T47D (cell line): ENCODE results near the gene JAGN1.
A peak's percentile ranks its signal among the peaks of the same experiment; 100 is the strongest.
"Not testable (repeated sequence)": the region's sequence is repeated elsewhere in the genome, so short reads cannot be mapped to it uniquely, and the experiment has no call there.

Experiments used
- DNase-seq, 2 experiments: peaks; one replicate each; pipeline versions ENCODE4 v3.0.0 to v3.0.0-alpha.2; 2011 to 2012; ENCODE audit warnings: low read depth in 1 of 2, low spot score in 1 of 2
- JUND ChIP-seq: IDR thresholded peaks from 2 replicates; pipeline ENCODE4 v1.6.1; 2012; ENCODE audit warnings: low read depth
- in situ Hi-C: cut with HindIII; loops from 2 replicates; pipeline ENCODE4 v1.10.0; 2016; ENCODE audit warnings: low sequenced_read_pairs, low pct_unique_long_range_greater_than_20kb

JAGN1 gene

DNA sequence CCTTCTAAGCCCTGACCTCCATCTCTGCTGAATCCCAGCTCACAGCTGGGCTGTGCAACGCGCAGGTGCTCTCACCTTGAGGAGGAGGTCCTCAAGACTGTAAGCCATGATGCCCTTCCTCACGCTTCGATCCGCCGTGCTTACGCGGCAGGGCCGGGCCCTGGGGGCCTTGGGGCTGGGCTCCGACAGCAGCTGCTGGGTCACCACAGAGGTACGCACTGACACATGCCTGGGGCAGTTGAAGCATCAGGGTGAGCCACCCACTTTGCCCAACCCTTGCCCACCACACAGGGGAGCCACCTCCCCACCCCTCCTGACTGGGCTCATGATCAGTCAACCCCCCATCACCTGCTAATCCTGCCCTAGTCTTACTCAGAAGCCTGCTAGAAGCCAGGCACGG lies 13.4 kb upstream of the JAGN1 start:
- in situ Hi-C loops: no loop called here
- TF ChIP-seq JUND: no peak
- no peak for DNase-seq

DNA sequence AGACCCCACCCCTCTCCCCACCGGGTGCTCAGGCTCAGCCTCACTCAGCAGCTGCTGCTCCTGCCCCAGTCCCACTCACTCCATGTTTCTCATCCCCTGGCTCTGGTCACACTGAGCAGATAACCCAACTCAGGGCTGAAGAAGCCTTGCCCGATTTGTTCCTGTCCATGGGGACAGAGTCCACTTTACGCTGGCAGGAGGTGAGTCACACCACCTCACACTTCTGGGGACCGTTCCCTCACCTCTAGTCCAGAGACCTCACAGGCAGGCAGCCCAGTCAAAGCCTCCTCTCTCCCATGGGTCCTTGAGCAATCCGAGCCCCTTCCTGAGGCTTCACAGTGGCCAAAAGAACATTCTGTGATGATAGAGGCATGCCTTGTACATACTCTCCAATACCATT lies 11.7 kb upstream of the JAGN1 start:
- TF ChIP-seq JUND: no peak
- in situ Hi-C loops: no loop called here
- no peak for DNase-seq

DNA sequence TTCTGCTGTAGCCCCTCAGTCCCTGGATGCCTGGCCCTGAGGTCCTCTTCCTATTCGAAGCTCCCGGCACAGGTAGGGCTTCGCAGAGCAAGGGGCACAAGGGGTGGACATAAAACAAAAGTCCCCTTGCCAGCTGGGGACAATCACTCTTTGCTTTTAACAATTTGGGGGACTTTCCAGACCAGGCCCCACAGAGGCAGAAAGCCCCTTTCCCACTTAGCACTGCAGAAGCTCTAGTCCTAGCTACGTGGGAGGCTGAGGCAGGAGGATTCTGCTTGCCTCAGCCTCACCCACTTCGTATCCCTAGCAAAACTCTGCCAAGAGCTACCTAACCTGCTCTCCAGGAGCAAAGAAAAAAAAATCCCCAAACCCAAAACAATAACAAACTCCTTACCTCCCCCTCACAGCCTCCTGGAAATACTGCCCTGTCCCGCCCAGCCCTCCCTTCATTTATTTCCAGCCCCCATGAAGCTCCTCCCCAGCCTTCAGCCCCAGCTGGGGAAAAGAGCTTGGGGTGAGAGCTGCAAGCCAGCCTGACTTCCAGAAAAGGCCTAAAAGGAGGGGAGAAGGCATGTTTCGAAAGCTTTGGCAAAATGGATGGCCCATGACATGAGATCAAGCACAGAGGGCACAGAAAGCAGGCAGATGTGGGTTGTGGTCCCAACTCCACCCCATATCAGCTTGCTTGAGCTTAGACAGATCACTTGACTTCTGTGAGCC lies 10.4 kb upstream of the JAGN1 start, which contains the start of gene CIDEC:
Gene CIDEC (minus strand): TSS at position 424 of the 720 bp plus-strand sequence. CDS start 1,767 bp downstream, outside the sequence.
- in situ Hi-C loops: no loop called here
- no peak for TF ChIP-seq JUND
- DNase-seq: no peak

DNA sequence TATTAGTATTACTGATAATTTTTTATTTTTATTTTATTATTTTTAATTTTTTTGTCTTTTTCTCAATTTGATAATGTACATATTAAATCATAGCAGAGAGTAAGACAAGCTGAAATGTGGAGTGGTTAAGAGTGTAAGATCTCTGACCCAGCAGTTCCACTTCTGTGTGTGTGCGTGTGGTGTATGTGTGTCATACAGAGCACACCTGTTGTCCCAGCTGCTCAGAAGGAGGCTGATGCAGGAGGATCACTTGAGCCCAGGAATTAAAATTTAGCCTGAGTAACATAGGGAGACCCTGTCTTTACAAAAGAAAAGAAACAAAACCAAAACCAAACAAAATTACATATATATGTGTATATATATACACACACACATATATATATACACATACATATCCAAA lies 9.0 kb upstream of the JAGN1 start:
- DNase-seq: no peak
- no peak for TF ChIP-seq JUND
- in situ Hi-C loops: no loop called here

DNA sequence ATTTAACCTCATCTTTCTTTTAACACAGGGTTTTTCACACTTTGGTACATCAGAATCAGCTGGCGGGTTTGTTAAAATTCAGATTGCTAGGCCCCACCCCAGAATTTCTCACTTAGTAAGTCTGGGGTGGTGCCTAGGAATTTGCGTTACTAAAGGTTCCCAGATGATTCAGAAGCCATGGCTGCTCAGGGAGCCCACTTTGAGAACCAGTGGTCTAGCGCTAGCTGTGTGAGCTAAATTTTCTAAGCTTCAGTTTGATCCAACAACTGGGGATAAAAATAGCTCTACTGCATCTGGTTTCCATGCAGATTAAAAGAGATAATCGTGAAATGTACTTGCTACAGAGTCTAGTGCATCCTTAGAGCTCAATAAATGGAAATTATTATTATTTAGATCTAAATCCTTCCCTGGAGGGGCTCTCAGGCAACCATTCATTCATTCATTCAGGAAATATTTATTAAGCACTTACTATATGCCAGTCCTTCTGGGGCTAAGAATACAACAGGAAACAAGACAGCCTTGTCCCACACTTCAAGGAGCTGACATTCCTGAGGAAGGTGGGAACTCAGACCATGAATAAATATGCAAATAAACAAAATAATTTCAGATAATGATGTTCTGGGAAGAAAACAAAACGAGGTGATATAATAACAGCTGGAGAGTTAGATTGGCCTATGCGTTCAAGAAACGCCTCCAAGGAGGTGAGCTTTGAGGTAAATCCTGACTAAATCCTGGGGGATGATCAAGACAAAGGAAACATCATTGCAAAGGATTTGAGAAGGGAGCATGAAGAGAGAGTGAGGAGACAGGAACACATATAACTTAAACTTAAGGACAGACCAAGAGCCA lies 6.5 kb upstream of the JAGN1 start:
- in situ Hi-C loops: no loop called here
- no peak for DNase-seq
- TF ChIP-seq JUND: no peak

DNA sequence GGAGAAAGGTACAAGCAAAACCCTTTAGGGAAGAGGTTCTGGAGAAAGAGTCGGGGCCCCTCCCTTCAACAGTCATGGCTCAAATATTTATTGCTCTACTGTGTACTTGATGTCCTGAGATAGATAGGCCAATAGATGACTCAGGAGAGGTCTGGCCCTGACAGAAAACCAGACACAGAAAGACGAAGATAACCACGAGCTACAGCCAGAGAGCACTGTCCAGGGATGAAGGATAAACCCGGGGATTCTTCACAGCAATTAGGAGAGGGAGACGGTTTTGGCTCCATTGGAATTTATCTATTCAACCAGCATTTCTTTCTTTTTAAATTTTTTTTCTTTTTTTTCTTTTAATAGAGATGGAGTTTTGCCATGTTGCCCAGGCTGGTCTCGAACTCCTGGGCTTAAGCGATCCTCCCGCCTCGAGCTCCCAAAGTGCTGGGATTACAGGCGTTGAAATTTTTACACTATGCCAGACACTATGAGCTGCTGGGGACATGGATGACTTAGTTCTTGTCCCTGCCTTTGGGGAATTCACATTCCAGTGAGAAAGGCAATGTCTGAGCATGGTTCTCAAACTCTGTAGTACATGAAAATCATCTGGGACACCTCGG lies 5.8 kb upstream of the JAGN1 start:
- peak in 1 of 2 experiments; percentile 16 for DNase-seq
- in situ Hi-C loops: no loop called here
- TF ChIP-seq JUND: 0 out of 2 replicates have a peak, but pooled peaks have one; percentile 32

DNA sequence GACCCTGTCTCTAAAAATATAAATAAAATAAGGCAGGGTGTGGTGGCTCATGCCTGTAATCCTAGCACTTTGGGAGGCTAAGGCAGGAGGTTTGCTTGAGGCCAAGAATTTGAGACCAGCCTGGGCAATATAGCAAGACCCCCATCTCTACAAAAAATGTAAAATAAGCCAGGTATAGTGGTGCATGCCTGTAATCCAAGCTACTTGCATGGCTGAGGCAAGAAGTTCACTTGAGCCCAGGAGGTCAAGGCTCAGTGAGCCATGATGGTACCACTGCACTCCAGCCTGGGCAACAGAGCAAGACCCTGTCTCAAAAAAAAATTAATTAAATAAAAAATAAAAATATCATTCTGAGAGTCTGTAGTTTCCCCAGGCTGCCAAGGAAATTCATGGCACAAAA lies 4.1 kb upstream of the JAGN1 start:
- TF ChIP-seq JUND: no peak
- no peak for DNase-seq
- in situ Hi-C loops: no loop called here

DNA sequence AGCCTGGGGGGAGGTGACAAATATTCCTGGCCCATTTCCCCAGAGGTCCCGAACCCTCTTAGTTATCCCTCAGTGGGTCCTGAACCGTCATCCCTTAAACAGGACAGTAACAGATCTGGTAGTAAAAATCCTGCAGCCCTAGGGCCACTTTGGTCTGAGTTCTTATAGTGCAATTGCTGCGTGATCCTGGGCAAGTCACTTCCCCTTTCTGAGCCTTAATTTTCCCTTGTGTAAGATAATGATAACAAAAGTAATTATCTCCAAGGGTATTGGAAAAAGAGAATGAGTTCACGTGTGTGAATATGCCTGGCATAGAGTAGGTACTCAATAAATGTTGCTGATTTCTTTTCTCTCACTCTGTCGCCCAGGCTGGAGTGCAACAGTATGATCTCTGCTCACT lies 2.9 kb upstream of the JAGN1 start:
- in situ Hi-C loops: no loop called here
- no peak for TF ChIP-seq JUND
- no peak for DNase-seq

DNA sequence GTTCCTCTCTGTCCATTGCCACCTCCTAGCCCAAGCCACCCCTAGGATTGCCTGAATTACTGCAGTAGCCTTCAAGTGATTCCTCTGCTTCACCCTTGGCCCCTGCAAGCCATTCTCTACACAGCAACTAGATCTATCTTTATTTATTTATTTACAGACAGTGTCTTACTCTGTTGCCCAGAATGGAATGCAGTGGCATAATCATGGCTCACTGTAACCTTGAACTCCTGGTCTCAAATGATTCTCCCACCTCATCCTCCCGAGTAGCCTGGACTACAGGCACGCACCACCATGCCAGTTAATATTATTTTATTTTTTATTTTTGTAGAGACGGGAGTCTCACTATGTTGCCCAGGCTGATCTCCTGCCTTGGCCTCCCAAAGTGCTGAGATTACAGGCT lies 1.9 kb upstream of the JAGN1 start:
- in situ Hi-C loops: no loop called here
- DNase-seq: no peak
- no peak for TF ChIP-seq JUND

DNA sequence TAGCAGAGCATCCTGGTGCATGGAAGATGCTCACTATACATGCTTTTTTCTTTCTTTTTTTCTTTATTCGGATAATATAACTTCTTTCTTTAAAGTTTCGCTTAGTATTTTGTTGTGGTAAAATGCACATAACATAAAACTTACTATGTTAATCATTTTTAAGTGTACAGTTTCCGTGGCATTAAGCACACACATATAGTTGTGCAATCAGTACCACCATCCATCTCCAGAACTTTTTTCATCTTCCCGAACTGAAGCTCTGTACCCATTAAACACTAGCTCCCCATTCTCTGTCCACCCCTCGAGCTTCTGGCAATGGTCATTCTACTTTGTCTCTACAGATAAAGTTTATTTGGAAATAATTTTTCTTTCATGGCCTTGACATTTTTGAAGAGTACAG lies 1.0 kb upstream of the JAGN1 start:
- no peak for DNase-seq
- no peak for TF ChIP-seq JUND
- in situ Hi-C loops: no loop called here

DNA sequence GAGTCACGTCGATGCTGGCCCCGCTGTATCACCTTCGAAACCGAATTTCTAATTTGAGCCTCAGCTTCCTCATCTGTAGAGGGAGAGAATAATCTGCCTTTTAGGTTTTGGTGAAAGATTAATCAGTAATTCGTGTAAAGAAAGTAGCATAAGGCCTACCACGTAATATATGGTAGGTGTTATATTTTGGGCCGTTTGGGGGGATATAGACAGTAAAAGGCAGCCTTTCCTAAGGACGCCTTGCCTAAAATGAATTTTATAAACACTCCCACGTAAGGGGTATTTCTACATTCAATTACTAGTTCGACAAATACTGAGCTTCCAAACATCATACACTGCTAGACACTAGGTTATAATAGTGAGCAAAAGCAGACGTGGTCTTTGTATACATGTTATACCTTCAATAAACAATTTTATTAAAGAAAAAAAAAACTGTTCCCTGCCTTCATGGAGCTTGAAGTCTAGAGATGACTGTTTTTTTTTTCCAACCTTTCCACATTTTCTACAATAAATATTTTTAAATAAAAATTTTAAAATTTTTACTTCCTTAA lies 737 bp downstream of the JAGN1 start:
- no peak for TF ChIP-seq JUND
- DNase-seq: no peak
- in situ Hi-C loops: no loop called here

DNA sequence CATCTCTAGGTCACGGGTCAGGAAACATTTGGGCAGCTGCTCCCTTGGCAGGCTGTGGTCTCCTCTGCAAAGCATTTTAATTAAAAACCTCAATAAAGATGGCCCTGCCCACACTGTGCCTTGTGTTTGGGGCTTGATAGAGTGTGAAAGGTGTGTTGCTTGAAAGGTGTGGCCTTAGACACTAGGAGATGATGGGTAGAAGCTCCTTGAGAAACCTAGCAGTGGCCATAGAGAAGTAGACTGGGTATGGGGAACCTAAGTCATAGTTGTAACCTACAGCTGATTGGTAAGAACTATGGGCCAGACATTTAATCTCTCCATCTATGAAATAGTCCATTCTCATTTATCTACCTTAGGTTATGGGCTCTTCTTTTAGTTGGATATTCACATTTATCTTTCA lies 3.3 kb downstream of the JAGN1 start:
- in situ Hi-C loops: no loop called here
- no peak for DNase-seq
- TF ChIP-seq JUND: no peak

DNA sequence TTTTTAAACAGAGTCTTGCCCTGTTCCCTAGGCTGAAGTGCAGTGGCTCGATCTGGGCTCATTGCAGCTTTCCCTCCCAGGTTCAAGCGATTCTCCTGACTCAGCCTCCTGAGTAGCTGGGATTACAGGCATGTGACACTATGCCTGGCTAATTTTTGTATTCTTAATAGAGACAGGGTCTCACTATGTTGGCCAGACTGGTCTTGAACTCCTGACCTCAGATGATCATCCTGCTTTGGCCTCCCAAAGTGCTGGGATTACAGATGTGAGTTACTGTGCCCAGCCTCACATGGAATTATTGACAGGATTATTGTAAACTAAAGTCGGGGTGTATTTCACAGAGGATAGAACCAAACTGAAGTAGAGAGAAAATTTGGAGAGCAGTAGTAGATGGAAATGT lies 5.3 kb downstream of the JAGN1 start:
- in situ Hi-C loops, DNase-seq: not testable (repeated sequence)

DNA sequence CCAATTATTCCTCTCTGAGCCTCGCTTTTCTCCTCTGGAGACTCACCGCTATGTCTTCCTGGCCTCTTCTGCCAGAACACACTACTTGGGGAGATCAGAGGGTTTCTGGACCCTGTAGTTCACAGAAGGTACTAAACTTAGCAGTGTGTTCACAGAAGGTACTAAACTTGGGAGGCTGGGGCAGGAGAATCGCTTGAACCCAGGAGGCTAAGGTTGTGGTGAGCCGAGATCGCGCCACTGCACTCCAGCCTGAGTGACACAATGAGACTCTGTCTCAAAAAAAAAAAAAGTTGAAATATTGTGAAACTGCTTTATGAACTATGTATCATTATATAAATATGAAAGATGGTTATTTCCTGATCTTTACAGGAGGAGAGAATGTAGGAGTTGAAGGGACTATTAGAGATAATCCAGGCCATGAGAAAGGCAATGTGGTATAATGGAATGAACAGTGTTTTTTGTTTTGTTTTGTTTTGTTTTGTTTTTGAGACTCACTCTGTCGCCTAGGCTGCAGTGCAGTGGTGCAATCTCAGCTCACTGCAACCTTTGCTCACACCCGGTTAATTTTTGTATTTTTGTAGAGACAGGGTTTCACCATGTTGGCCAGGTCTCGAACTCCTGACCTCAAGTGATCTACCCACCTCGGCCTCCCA lies 6.5 kb downstream of the JAGN1 start:
- DNase-seq, in situ Hi-C loops: not testable (repeated sequence)
